Esophagus squamous epithelium (tissue), 4 donors: ENCODE results near the gene UGT2B15.

Source experiments
- CTCF ChIP-seq, 6 experiments: fragments of 450-650 bp in 4 of 6; fragments of 200-600 bp in 2 of 6; sonication (generic) in 2 of 6; IDR thresholded peaks; one replicate each; pipeline ENCODE4 v1.5.1; 2016 to 2019; ENCODE audit warnings: antibody characterized with exemption in 6 of 6, mild to moderate bottlenecking in 4 of 6, moderate library complexity in 4 of 6
- POLR2A ChIP-seq, 4 donors: fragments of 450-650 bp; IDR thresholded peaks; one replicate each; pipeline ENCODE4 v1.6.1; 2017; ENCODE audit warnings: antibody characterized with exemption in 4 of 4, mild to moderate bottlenecking in 4 of 4, moderate library complexity in 3 of 4

GRCh38 chr4:68683034-68683433 lies 12.6 kb upstream of the UGT2B15 start:
- no peak for TF ChIP-seq CTCF (IDR thresholded peaks at IDR 0.05)
- TF ChIP-seq POLR2A (IDR thresholded peaks at IDR 0.05), result no peak
